Mucosa of descending colon (tissue), 3 donors: Measurements from ENCODE around the gene E4F1. TPM values are rescaled to one million over a fixed set of nuclear protein-coding genes. Genes with fewer than 3 reads are reported as not detected.
A peak's percentile ranks its signal among the peaks of the same experiment; 100 is the strongest.

Experiments
- ATAC-seq: fragments of 200-7000 bp; cut with Tn5 transposase; one replicate; pipeline ENCODE4 v1.9.1; 2020; ENCODE audit warnings: mild to moderate bottlenecking, moderate library complexity
- DNase-seq, 3 donors: peaks; one replicate each; pipeline ENCODE4 v3.0.0-alpha.2; 2020
- H3K36me3 ChIP-seq: fragments of 200-600 bp; one replicate; pipeline ENCODE4 v1.8.0; 2021; ENCODE audit warnings: low read depth, mild to moderate bottlenecking
- H3K4me1 ChIP-seq: fragments of 200-600 bp; one replicate; pipeline ENCODE4 v1.8.0; 2021; ENCODE audit warnings: low read depth, mild to moderate bottlenecking
- H3K4me3 ChIP-seq: fragments of 200-600 bp; one replicate; pipeline ENCODE4 v1.8.0; 2021; ENCODE audit warnings: mild to moderate bottlenecking
- H3K9me3 ChIP-seq: fragments of 200-600 bp; one replicate; pipeline ENCODE4 v1.8.0; 2021; ENCODE audit warnings: mild to moderate bottlenecking
- CTCF ChIP-seq: fragments of 200-600 bp; IDR thresholded peaks from one replicate; pipeline ENCODE4 v1.8.0; 2022; ENCODE audit warnings: antibody characterized with exemption, mild to moderate bottlenecking
- intact Hi-C, 2 donors: fragments of 100-400 bp; cut with DNase I in 1 of 2; cut with micrococcal nuclease in 1 of 2; formaldehyde crosslinking; loops; one replicate each; pipeline versions ENCODE4 v1.11.0 to v1.11.1; 2022; cut with DNase I, micrococcal nuclease
- long read RNA-seq, 2 donors: library from polyadenylated mRNA; unstranded; transcript quantifications; one replicate each; pipeline ENCODE4 v2.0.0, GENCODE V29; 2019 to 2021
- total RNA-seq, 3 donors: library from RNA; stranded (reverse); fragmentation: NEBNext Ultra II Directional in 2 of 3; extraction: Animal tissue kit (Norgen Biotek cat#: 25700) in 2 of 3; gene quantifications; one replicate each; pipeline versions ENCODE4 v1.2.1 to v1.2.4, GENCODE V29; 2021 to 2023
- donor health status: DM: no; HTN: no; CAD: no; lungs with moderate emphysema.
- donor health status: DM: no; HTN: no; CAD: no.
- donor health status: DM: no; HTN: yes; CAD: no.

E4F1 gene
- 10 to 100 TPM; 23.5 to 28.3 (median 24.2) TPM for total RNA-seq
- long read RNA-seq, donor 1, transcript E4F1-201 (14 exons, 2,573 nt), result major isoform, 48 of 90 reads
- long read RNA-seq, donor 1, partial matches to known transcripts, result 9 of 90 reads
- long read RNA-seq, donor 1, other reads (novel, unspliced or antisense), result 33 of 90 reads
- long read RNA-seq, donor 2, transcript E4F1-201 (14 exons, 2,573 nt), result major isoform, 7 of 18 reads
- long read RNA-seq, donor 2, partial matches to known transcripts, result 4 of 18 reads
- long read RNA-seq, donor 2, other reads (novel, unspliced or antisense), result 7 of 18 reads

GRCh38 chr16:2223221-2223941, at the start of gene E4F1:
Gene E4F1, plus strand, starts transcription at chr16:2223591. Its CDS starts 23 bp downstream, at chr16:2223614.
- intact Hi-C loops, result no loop called here
- Histone ChIP-seq H3K4me1 (peaks cover 23% of the 10 kb centered on the region), H3K36me3 (no peaks in the 10 kb centered on the region), H3K9me3 (no peaks in the 10 kb centered on the region), H3K4me3 (peak within 1 kb of the TSS; percentile 38)
- DNase-seq (peak; percentile 100), ATAC-seq (peak; percentile 97)
- peak; percentile 17 for TF ChIP-seq CTCF

- ATAC-seq (no peak), DNase-seq (no peak)
- no peaks in the 10 kb centered on the region for H3K4me1 ChIP-seq
- no peak overlapping the region for H3K4me3 ChIP-seq
- TF ChIP-seq CTCF, result no peak
- intact Hi-C loops, result no loop called here
- H3K9me3 ChIP-seq, result no peaks in the 10 kb centered on the region
- H3K36me3 ChIP-seq, result peaks cover 3% of the 10 kb centered on the region
Measured at GRCh38 chr16:2173916-2174315, 49.5 kb upstream of the E4F1 start.

GRCh38 chr16:2174396-2175131, 48.8 kb upstream of the E4F1 start:
- intact Hi-C loops, result no loop called here
- no peaks in the 10 kb centered on the region for H3K4me1 ChIP-seq
- no peak overlapping the region for H3K4me3 ChIP-seq
- DNase-seq, result no peak
- no peak for ATAC-seq
- H3K36me3 ChIP-seq, result peaks cover 3% of the 10 kb centered on the region
- H3K9me3 ChIP-seq, result no peaks in the 10 kb centered on the region
- no peak for TF ChIP-seq CTCF

GRCh38 chr16:2175454-2175853, 47.9 kb upstream of the E4F1 start:
- intact Hi-C loops, result no loop called here
- no peaks in the 10 kb centered on the region for H3K4me1 ChIP-seq
- H3K4me3 ChIP-seq, result no peak overlapping the region
- peak; percentile 5 for ATAC-seq
- peaks cover 3% of the 10 kb centered on the region for H3K36me3 ChIP-seq
- DNase-seq, result no peak
- no peaks in the 10 kb centered on the region for H3K9me3 ChIP-seq
- TF ChIP-seq CTCF, result no peak

GRCh38 chr16:2176047-2176446, 47.3 kb upstream of the E4F1 start:
- TF ChIP-seq CTCF, result no peak
- DNase-seq (no peak), ATAC-seq (no peak)
- Histone ChIP-seq H3K36me3 (peaks cover 3% of the 10 kb centered on the region), H3K9me3 (no peaks in the 10 kb centered on the region), H3K4me1 (no peaks in the 10 kb centered on the region), H3K4me3 (no peak overlapping the region)
- intact Hi-C loops, result no loop called here
